SK-N-SH (cell line): ENCODE data around the gene SHROOM3. TPM values are rescaled to one million over a fixed set of nuclear protein-coding genes. Genes with fewer than 3 reads are reported as not detected.
"Not testable (repeated sequence)": the region's sequence is repeated elsewhere in the genome, so short reads cannot be mapped to it uniquely, and the experiment has no call there.

ENCODE experiments used
- CTCF ChIA-PET: fragments of 300-600, 350-600 bp; formaldehyde crosslinking; extraction: SDS; loops from one replicate; lab custom pipeline; 2021; lab: Yijun Ruan, JAX
- POLR2A ChIA-PET: fragments of 350-600 bp; sonication (Branson Sonifier 250); formaldehyde crosslinking; extraction: SDS; loops from one replicate; lab custom pipeline; 2020; ENCODE audit warnings: antibody characterized with exemption, inconsistent platforms; lab: Yijun Ruan, JAX
- DNase-seq: peaks from one replicate; pipeline ENCODE4 v3.0.0; 2012
- H2AFZ ChIP-seq: fragments of 200-600 bp; sonication (generic); 2 replicates; pipeline ENCODE4 v1.8.1; 2016; ENCODE audit warnings: antibody characterized with exemption, mild to moderate bottlenecking, low read depth
- H3F3A ChIP-seq: fragments of 200-600 bp; sonication (generic); replicated peaks from 2 replicates; pipeline ENCODE3; 2016; ENCODE audit warnings: antibody characterized with exemption, mild to moderate bottlenecking; ENCODE audit not compliant: insufficient read depth
- H3K27ac ChIP-seq, 2 experiments: fragments of 200-500 bp in 1 of 2; fragments of 200-600 bp in 1 of 2; sonication (Bioruptor generic) in 1 of 2; sonication (generic), shearing (Covaris generic) in 1 of 2; 2 replicates each; pipeline versions ENCODE4 v1.5.1 to v1.6.1; 2014 to 2016; ENCODE audit warnings: low read depth in 2 of 2, inconsistent platforms in 1 of 2, low read length in 1 of 2, mild to moderate bottlenecking in 1 of 2, mixed read lengths in 1 of 2
- H3K27me3 ChIP-seq: fragments of 200-600 bp; sonication (generic), shearing (Covaris generic); 2 replicates; pipeline ENCODE4 v1.6.1; 2016; ENCODE audit warnings: mixed run types; ENCODE audit not compliant: insufficient read depth
- H3K36me3 ChIP-seq, 2 experiments: fragments of 200-500 bp in 1 of 2; fragments of 200-600 bp in 1 of 2; sonication (Bioruptor generic) in 1 of 2; sonication (generic) in 1 of 2; replicated peaks in 1 of 2; 2 replicates each; pipeline versions ENCODE3 to v1.5.1; 2014 to 2016; ENCODE audit warnings: low read length in 1 of 2, mild to moderate bottlenecking in 1 of 2; ENCODE audit not compliant: insufficient read depth in 2 of 2, control insufficient read depth in 1 of 2
- H3K4me1 ChIP-seq, 2 experiments: fragments of 200-500 bp in 1 of 2; fragments of 200-600 bp in 1 of 2; sonication (Bioruptor generic) in 1 of 2; sonication (generic), shearing (Covaris generic) in 1 of 2; 2 replicates each; pipeline versions ENCODE4 v1.5.1 to v1.6.1; 2014 to 2016; ENCODE audit warnings: low read depth in 1 of 2, low read length in 1 of 2, mixed run types in 1 of 2; ENCODE audit not compliant: insufficient read depth in 2 of 2, control insufficient read depth in 1 of 2
- H3K4me2 ChIP-seq: fragments of 200-600 bp; sonication (generic), shearing (Covaris generic); 2 replicates; pipeline ENCODE4 v1.6.1; 2017; ENCODE audit warnings: mixed run types
- H3K4me3 ChIP-seq, 2 experiments: fragments of 200-500 bp in 1 of 2; fragments of 200-600 bp in 1 of 2; sonication (Bioruptor generic) in 1 of 2; sonication (generic), shearing (Covaris generic) in 1 of 2; 2 replicates each; pipeline versions ENCODE4 v1.5.1 to v1.8.1; 2014 to 2016; ENCODE audit warnings: low read depth in 2 of 2, inconsistent platforms in 1 of 2, low read length in 1 of 2, mild to moderate bottlenecking in 1 of 2, mixed read lengths in 1 of 2, moderate library complexity in 1 of 2
- H3K79me2 ChIP-seq: fragments of 200-600 bp; sonication (generic); 2 replicates; pipeline ENCODE4 v1.8.1; 2017; ENCODE audit warnings: mild to moderate bottlenecking; ENCODE audit not compliant: insufficient read depth
- H3K9ac ChIP-seq: fragments of 200-600 bp; sonication (generic); 2 replicates; pipeline ENCODE4 v1.6.1; 2017; ENCODE audit warnings: mixed run types
- H3K9me2 ChIP-seq: fragments of 200-600 bp; sonication (generic); 2 replicates; pipeline ENCODE4 v1.6.1; 2017; ENCODE audit warnings: mixed run types
- H3K9me3 ChIP-seq: fragments of 200-600 bp; sonication (generic); 2 replicates; pipeline ENCODE4 v1.6.1; 2017; ENCODE audit warnings: mixed run types, mild to moderate bottlenecking, moderate library complexity
- H4K20me1 ChIP-seq: fragments of 200-600 bp; sonication (generic); 2 replicates; pipeline ENCODE4 v1.6.1; 2017; ENCODE audit warnings: mild to moderate bottlenecking, mixed run types; ENCODE audit not compliant: insufficient read depth
- ELF1 ChIP-seq: IDR thresholded peaks from 2 replicates; pipeline ENCODE4 v1.4.0; 2012
- EP300 ChIP-seq, 2 experiments: IDR thresholded peaks; 2 replicates each; pipeline versions ENCODE4 v1.4.0 to v1.6.1; 2012; ENCODE audit warnings: borderline replicate concordance in 1 of 2, low read depth in 1 of 2, low read length in 1 of 2
- GATA2 ChIP-seq: sonication (generic); formaldehyde crosslinking; IDR thresholded peaks from 2 replicates; pipeline ENCODE4 v1.5.0; 2020; ENCODE audit warnings: mild to moderate bottlenecking, missing genetic modification reagents
- MEF2A ChIP-seq: IDR thresholded peaks from 2 replicates; pipeline ENCODE4 v1.4.0; 2012; ENCODE audit warnings: low read depth, borderline replicate concordance
- NFIC ChIP-seq: IDR thresholded peaks from 2 replicates; pipeline ENCODE4 v1.4.0; 2012; ENCODE audit warnings: borderline replicate concordance
- RAD21 ChIP-seq: IDR thresholded peaks from 2 replicates; pipeline ENCODE4 v1.6.1; 2012; ENCODE audit warnings: mild to moderate bottlenecking, low read length
- RXRA ChIP-seq: IDR thresholded peaks from 2 replicates; pipeline ENCODE4 v1.4.0; 2012; ENCODE audit warnings: low read depth, mild to moderate bottlenecking, borderline replicate concordance
- SIN3A ChIP-seq: IDR thresholded peaks from 2 replicates; pipeline ENCODE4 v1.6.1; 2012; ENCODE audit warnings: low read depth, mild to moderate bottlenecking, low read length, moderate library complexity, borderline replicate concordance
- SMC3 ChIP-seq: IDR thresholded peaks from 2 replicates; pipeline ENCODE4 v1.6.1; 2012; ENCODE audit warnings: low read depth, low read length, improper control_type of control experiment
- TEAD4 ChIP-seq: IDR thresholded peaks from 2 replicates; pipeline ENCODE4 v1.4.0; 2012; ENCODE audit warnings: mild to moderate bottlenecking, borderline replicate concordance; ENCODE audit not compliant: insufficient read depth
- WGBS: methylation state at CpG from one replicate; pipeline ENCODE4 v1.1.6; 2017; ENCODE audit warnings: low lambda C conversion rate; 5-methylcytosine and 5-hydroxymethylcytosine counted together
- polyA plus RNA-seq, 3 experiments: library from polyadenylated mRNA; depleted of rRNA; stranded (reverse); fragments of >200 nt; gene quantifications; 2 replicates each; pipeline ENCODE4 v1.2.3, GENCODE V29; 2012
- TF ChIP-seq, protein P1 (sequence below): IDR thresholded peaks from 2 replicates; pipeline ENCODE4; 2012
- TF ChIP-seq, protein P2 (sequence below): IDR thresholded peaks from 2 replicates; pipeline ENCODE4 v1.4.0; 2012; ENCODE audit warnings: low read depth, borderline replicate concordance
- TF ChIP-seq, protein P3 (sequence below): fragments of 150-350 bp; IDR thresholded peaks from 2 replicates; pipeline ENCODE4 v1.6.1; 2016; ENCODE audit warnings: mild to moderate bottlenecking, low read depth, low read length

Gene SHROOM3
- polyA plus RNA-seq, 1 of the 3 experiments (the other 2 are of a cell fraction), result 4.3 TPM

DNA sequence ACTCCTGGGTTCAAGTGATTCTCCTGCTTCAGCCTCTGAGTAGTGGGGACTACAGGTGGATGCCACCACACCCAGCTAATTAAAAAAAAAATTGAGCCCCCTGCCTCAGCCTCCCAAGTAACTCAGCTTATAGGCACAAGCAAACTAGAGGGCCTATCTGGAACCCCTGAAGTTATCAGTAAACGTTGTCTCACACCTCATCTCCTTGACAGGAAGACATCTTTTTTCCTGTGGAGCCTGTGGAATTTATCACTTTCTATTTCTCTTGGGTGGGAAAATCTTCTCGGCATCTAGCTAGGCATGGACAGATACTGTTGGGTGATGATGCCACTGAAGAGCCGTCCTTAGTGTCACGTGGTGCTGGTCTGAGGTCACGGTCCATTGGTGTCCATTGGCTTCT lies 291.6 kb downstream of the SHROOM3 start (continued):
- no peak for TF ChIP-seq SMC3
- TF ChIP-seq ELF1, result no peak
- no peak for TF ChIP-seq EP300 (IDR thresholded peaks at IDR 0.05; ENCODE audit: borderline replicate concordance in 1 of 2, low read depth in 1 of 2, low read length in 1 of 2)
- TF ChIP-seq NFIC, result no peak
- TF ChIP-seq TEAD4, result no peak
- no peak for TF ChIP-seq RXRA
- no peak for TF ChIP-seq MEF2A
- no peak for TF ChIP-seq RAD21
- TF ChIP-seq, protein P1, sequence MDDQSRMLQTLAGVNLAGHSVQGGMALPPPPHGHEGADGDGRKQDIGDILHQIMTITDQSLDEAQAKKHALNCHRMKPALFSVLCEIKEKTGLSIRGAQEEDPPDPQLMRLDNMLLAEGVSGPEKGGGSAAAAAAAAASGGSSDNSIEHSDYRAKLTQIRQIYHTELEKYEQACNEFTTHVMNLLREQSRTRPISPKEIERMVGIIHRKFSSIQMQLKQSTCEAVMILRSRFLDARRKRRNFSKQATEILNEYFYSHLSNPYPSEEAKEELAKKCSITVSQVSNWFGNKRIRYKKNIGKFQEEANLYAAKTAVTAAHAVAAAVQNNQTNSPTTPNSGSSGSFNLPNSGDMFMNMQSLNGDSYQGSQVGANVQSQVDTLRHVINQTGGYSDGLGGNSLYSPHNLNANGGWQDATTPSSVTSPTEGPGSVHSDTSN, result no peak
- TF ChIP-seq GATA2, result no peak
- TF ChIP-seq, protein P2, sequence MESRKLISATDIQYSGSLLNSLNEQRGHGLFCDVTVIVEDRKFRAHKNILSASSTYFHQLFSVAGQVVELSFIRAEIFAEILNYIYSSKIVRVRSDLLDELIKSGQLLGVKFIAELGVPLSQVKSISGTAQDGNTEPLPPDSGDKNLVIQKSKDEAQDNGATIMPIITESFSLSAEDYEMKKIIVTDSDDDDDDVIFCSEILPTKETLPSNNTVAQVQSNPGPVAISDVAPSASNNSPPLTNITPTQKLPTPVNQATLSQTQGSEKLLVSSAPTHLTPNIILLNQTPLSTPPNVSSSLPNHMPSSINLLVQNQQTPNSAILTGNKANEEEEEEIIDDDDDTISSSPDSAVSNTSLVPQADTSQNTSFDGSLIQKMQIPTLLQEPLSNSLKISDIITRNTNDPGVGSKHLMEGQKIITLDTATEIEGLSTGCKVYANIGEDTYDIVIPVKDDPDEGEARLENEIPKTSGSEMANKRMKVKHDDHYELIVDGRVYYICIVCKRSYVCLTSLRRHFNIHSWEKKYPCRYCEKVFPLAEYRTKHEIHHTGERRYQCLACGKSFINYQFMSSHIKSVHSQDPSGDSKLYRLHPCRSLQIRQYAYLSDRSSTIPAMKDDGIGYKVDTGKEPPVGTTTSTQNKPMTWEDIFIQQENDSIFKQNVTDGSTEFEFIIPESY, result no peak
- TF ChIP-seq, protein P3, sequence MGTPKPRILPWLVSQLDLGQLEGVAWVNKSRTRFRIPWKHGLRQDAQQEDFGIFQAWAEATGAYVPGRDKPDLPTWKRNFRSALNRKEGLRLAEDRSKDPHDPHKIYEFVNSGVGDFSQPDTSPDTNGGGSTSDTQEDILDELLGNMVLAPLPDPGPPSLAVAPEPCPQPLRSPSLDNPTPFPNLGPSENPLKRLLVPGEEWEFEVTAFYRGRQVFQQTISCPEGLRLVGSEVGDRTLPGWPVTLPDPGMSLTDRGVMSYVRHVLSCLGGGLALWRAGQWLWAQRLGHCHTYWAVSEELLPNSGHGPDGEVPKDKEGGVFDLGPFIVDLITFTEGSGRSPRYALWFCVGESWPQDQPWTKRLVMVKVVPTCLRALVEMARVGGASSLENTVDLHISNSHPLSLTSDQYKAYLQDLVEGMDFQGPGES, result no peak
- TF ChIP-seq SIN3A, result no peak

DNA sequence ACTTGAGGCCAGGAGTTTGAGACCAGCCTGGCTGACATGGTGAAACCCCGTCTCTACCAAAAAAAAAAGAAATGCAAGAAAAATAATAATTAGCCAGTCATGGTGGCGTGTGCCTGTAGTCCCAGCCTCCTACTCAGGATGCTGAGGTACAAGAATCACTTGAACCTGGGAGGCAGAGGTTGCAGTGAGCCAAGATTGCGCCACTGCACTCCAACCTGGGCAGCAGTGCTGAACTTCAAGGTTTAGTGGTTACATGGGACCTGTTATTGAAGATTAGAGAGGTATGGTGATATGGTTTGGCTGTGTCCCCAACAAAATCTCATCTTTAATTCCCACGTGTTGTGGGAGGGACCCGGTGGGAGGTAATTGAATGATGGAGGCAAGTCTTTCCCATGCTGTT lies 292.9 kb downstream of the SHROOM3 start:
- peaks cover 64% of the 10 kb centered on the region for H3K79me2 ChIP-seq
- CTCF ChIA-PET, result not testable (repeated sequence)

More for the DNA sequence above, 292.9 kb downstream of the SHROOM3 start:
- DNase-seq, H3K9ac ChIP-seq, H2AFZ ChIP-seq, H4K20me1 ChIP-seq, H3K9me2 ChIP-seq, H3K9me3 ChIP-seq, POLR2A ChIA-PET, H3K27me3 ChIP-seq, H3K4me3 ChIP-seq, H3K27ac ChIP-seq, H3K4me2 ChIP-seq: not testable (repeated sequence)
- Histone ChIP-seq H3K36me3 (peaks cover 12 to 13% of the 10 kb centered on the region in 2 experiments), H3F3A (peaks cover 40% of the 10 kb centered on the region), H3K4me1 (peaks cover 4 to 24% of the 10 kb centered on the region in 2 experiments)
- WGBS, result 96% methylated on average over 5 of the region's 5 CpGs
